Stomach smooth muscle (tissue), 2 donors: ENCODE results near the gene SESN2.

Source experiments
- H3K27ac ChIP-seq: one replicate; pipeline ENCODE4 v1.7.0; 2013; ENCODE audit warnings: mild to moderate bottlenecking, low read length, inconsistent platforms
- H3K27me3 ChIP-seq, 2 donors: one replicate each; pipeline ENCODE4 v1.7.0; 2013; ENCODE audit warnings: low read length in 2 of 2; ENCODE audit not compliant: insufficient read depth in 2 of 2, control insufficient read depth in 1 of 2
- H3K36me3 ChIP-seq, 2 donors: one replicate each; pipeline ENCODE4 v1.7.0; 2013; ENCODE audit warnings: low read length in 2 of 2; ENCODE audit not compliant: control insufficient read depth in 2 of 2, insufficient read depth in 2 of 2
- H3K4me1 ChIP-seq: one replicate; pipeline ENCODE4 v1.7.0; 2013; ENCODE audit warnings: low read length; ENCODE audit not compliant: control insufficient read depth, insufficient read depth
- H3K4me3 ChIP-seq, 2 donors: one replicate each; pipeline ENCODE4 v1.7.0; 2013; ENCODE audit warnings: low read length in 2 of 2
- H3K9ac ChIP-seq, 2 donors: one replicate each; pipeline ENCODE4 v1.7.0; 2013; ENCODE audit warnings: low read length in 2 of 2, mild to moderate bottlenecking in 1 of 2
- H3K9me3 ChIP-seq, 2 donors: one replicate each; pipeline ENCODE4 v1.7.0; 2013; ENCODE audit warnings: low read length in 2 of 2; ENCODE audit not compliant: control insufficient read depth in 2 of 2
- donor health status: healthy.
- donor health status: Pancreatic carcinoma.

The SESN2 gene

DNA sequence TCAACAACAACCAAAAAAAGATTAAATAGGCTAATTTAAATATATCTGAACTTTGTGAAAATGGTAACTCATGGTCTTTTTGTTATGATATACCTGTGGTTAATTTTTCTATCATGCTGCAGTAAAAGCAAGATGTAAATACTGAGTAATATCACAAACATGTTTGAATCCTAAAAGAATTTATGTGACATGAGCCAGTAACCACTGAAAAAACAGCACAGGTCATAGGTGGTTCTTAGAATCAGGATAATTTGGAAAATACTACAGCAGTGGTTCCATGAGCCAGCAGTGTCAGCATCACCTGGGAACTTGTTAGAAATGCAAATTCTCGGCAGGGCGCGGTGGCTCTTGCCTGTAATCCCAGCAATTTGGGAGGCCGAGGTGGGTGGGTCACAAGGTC is 19.3 kb upstream of the SESN2 start:
- no peak overlapping the region for H3K9ac ChIP-seq
- H3K4me1 ChIP-seq = peaks cover 13% of the 10 kb centered on the region
- H3K4me3 ChIP-seq = no peak overlapping the region
- H3K27me3 ChIP-seq = no peaks in the 10 kb centered on the region
- H3K36me3 ChIP-seq = peaks cover 4 to 6% of the 10 kb centered on the region in 2 donors
- no peak overlapping the region for H3K27ac ChIP-seq
- H3K9me3 ChIP-seq = no peaks in the 10 kb centered on the region

DNA sequence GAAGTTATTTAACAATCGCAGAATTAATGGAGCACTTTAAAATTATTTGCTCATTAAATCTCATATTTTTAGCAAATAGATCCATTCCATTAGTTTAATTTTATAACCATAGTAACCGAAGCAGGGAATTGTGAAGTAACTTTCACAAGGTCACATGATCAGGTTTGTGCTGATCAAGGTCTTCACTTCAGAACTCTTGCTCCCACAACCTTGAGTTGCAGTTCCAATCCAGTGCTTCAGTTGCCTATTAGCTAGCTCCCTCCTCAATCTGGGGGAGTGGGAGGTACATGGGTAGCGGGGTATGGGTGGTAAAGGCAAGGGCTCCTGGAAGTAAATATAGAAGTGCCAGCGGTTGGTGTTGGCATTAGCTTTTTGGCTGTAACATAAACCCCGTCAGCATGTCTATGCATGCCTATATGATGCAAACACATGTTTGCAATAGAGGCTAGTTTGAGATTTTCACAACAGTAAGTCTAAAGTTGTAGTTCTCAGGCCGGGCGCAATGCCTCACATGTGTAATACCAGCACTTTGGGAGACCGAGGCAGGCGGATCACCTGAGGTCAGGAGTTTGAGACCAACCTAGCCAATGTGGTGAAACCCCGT is 17.6 kb upstream of the SESN2 start:
- Histone ChIP-seq H3K27ac (no peak overlapping the region), H3K4me3 (no peak overlapping the region)

DNA sequence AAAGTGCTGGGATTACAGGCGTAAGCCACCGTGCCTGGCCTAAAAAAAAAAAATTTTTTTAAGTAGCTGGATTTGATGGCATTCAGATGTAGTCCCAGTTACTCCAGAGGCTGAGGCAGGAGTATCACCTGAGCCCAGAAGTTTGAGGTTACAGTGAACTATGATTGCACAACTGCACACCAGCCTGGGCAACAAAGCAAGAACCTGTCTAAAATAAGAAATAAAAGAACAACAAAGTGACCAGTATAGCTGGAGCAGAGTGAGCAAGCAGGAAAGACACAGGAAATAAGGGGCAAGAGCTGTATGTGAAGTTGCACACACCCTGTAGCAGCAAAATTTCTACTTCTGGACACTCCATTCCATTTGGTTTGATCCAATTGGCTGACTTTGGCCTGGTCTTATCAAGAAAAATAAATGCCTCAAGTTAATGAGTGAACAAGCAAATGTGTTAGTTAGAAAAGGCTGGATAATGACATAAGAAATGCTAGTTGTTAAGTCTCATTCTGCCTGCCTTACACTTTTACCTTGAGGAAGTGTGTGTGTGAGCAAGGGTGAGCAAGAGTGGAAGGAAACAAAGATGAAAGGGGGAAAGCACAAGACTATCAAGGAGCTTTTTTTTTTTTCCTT is 15.5 kb upstream of the SESN2 start:
- H3K4me3 ChIP-seq = no peak overlapping the region
- no peak overlapping the region for H3K27ac ChIP-seq
- H3K36me3 ChIP-seq = no peaks in the 10 kb centered on the region
- no peaks in the 10 kb centered on the region for H3K9me3 ChIP-seq
- H3K27me3 ChIP-seq = no peaks in the 10 kb centered on the region
- peaks cover 13% of the 10 kb centered on the region for H3K4me1 ChIP-seq
- no peak overlapping the region for H3K9ac ChIP-seq

More for the DNA sequence above, 17.6 kb upstream of the SESN2 start:
- Histone ChIP-seq H3K9ac (peak overlapping the region in 1 of 2 donors; percentile 13), H3K9me3 (no peaks in the 10 kb centered on the region), H3K36me3 (peaks cover 4 to 6% of the 10 kb centered on the region in 2 donors), H3K4me1 (peaks cover 10% of the 10 kb centered on the region), H3K27me3 (no peaks in the 10 kb centered on the region)

DNA sequence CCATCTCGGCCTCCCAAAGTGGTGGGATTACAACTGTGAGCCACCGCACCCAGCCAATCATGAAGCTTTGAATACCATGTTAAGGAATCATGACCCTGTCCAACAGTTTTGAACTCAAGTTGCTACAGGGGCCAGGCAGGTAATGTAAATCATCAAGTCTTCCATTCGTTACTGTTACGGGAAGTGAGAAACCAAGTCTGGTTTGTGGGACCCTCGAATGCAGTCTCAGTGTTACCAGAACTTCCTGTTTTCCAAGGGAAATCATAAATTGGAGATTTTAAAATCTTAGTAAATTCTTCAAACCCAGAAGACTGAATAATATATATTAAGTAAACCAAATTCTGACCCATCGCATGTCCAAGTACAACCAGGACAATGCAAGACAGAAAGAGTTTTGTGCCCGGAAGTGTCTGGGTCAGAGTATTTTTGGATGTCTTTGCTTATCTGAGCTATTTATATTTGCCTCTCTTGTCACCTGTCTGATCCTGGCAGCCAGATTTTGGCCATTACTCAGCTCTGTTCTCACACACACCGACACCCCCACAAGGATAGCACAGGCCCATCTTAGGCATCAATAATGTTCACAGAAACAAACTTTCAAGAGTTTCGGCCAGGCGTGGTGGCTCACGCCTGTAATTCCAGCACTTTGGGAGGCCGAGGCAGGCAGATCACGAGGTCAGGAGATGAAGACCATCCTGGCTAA is 14.6 kb upstream of the SESN2 start:
- Histone ChIP-seq H3K4me1 (peaks cover 21% of the 10 kb centered on the region), H3K9me3 (no peaks in the 10 kb centered on the region)

DNA sequence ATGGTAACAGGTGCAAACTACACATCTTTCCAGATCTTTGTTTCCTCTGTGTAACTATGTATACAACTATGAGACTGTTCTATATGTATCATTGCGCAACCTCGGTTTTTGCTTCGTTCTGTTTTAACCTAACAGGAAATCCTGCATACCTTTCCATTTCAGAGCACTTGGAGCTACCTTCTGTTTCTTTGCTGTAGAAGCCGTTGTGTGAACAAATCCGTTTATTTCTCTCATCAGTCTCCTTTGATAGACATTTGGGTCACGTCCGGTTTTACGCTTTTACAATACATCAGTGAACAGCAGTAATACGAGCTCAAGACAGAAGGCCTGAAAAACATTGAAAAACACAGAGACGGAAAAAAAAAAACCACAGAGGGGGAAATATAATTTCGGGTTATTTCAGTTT is 12.9 kb upstream of the SESN2 start:
- Histone ChIP-seq H3K27me3 (no peaks in the 10 kb centered on the region), H3K27ac (peak overlapping the region; percentile 88), H3K4me1 (peaks cover 21% of the 10 kb centered on the region), H3K9me3 (no peaks in the 10 kb centered on the region), H3K9ac (peak overlapping the region in 1 of 2 donors; percentile 67), H3K4me3 (peak overlapping the region; percentile 68 to 71), H3K36me3 (no peaks in the 10 kb centered on the region)

More for the DNA sequence above, 14.6 kb upstream of the SESN2 start:
- no peaks in the 10 kb centered on the region for H3K27me3 ChIP-seq
- H3K4me3 ChIP-seq = no peak overlapping the region
- no peak overlapping the region for H3K9ac ChIP-seq
- H3K36me3 ChIP-seq = no peaks in the 10 kb centered on the region
- H3K27ac ChIP-seq = no peak overlapping the region

DNA sequence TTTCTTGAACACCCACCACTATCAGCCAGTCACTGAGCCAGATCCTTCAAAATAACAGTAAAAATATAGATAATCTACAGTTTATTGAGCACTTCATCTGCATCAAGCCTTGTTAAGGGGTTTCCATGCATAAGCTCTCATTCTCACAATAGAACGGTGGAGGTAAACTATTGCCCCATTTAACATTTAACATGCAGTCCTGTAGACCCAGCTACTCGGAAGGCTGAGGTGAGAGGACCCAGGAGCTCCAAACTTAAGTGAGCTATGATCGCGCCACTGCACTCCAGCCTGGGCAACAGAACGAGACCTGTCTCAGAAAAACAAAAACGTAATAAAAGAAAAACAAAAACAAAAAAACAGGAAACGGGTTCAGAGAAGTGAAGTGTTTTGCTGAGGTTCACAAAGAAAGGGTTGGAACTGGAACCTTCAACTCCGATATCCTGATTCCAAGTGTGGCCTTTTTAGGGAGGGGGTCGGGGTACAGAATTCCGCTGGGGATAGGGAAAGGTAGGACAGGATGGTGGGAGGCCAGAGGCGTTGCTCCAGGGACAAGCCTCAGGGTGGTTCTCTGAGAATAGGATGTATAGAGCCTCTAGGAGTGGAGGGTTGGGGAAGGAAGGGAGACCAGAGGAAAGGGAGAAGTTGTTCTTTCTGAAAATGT is 11.6 kb upstream of the SESN2 start:
- Histone ChIP-seq H3K27me3 (no peaks in the 10 kb centered on the region), H3K4me1 (peaks cover 21% of the 10 kb centered on the region), H3K27ac (peak overlapping the region; percentile 88), H3K36me3 (no peaks in the 10 kb centered on the region), H3K9ac (peak overlapping the region; percentile 69), H3K9me3 (no peaks in the 10 kb centered on the region), H3K4me3 (peak overlapping the region; percentile 52 to 71)

DNA sequence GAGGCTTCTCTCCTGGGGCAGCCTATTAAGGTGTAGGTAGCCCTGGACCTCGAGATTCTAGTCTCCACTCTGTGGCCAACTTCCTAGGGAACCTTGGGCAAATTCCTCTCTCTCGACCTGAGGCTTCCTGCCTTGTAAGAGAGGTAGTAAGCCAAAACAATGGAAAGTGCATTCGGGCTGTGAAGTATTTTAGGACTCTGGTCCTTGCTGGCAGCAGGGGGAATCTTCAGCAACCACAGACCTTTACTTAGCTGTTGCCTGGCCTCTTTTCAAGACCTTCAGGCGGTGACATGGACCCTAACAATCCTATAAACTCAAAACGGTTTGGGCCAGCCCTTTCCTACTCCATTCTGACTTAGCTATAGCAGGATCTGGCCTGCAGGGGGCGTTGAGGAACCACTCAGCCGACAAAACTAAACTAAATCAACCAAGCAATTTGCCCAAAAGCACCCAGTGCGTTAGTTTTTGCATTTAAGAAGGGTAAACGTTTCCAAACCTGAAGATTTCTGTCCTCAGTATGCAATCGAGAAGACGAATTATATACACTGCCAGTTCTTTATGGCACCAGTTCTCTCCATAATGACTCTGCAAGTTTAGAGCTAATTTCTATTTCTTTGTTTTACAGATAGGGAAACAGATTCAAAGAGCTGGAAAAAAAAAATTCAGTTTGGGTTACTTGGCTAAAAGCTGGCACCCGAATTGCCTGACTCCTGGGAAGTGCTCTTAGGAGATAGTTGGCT is 10.9 kb upstream of the SESN2 start:
- H3K4me3 ChIP-seq = peak overlapping the region; percentile 27 to 61
- peak overlapping the region; percentile 62 to 63 for H3K9ac ChIP-seq

DNA sequence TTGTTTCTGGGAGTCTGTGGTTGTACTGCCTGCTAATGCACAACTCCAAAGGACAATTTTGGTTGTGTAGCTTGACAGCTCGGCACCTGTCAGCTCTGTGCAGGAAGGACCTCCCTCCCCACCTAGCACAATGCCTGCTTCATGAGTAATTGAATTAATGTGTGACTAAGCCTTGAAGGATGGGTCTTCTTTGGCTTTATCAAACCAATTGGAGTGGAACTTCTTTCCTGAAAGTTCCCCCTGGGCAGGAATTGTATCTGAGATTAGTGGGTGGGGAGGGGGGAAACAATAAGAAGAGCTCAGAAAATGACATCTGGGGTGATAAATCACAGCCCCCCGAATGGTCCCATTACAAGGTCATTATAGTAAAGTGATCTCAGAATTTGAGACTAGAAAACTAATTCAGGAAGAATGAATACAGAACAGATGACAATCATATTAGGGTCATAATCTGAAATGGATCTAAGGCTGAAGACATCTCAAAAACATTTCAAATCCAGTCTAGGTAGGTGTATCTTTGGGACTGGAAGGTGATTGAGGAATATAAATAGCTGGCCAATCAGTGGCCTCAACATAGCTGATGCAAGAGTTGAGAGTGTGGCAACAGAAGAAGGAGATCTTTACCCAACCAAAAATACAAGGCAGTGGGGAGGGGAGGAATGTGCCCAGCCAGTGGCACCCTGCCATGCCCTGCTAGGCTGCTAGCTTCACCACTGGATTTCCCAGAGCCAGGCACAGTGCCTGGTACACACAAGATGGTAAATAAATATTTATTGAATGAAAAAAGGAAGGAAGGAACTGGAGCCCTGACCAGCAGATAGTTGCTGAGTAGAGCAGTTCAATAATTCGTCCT is 10.1 kb upstream of the SESN2 start:
- H3K27me3 ChIP-seq = no peaks in the 10 kb centered on the region
- H3K27ac ChIP-seq = peak overlapping the region; percentile 88
- no peaks in the 10 kb centered on the region for H3K9me3 ChIP-seq
- peak overlapping the region; percentile 27 to 61 for H3K4me3 ChIP-seq
- H3K4me1 ChIP-seq = peaks cover 21% of the 10 kb centered on the region
- H3K36me3 ChIP-seq = no peaks in the 10 kb centered on the region
- H3K9ac ChIP-seq = peak overlapping the region; percentile 47 to 63

More for the DNA sequence above, 10.9 kb upstream of the SESN2 start:
- no peaks in the 10 kb centered on the region for H3K27me3 ChIP-seq
- no peaks in the 10 kb centered on the region for H3K36me3 ChIP-seq
- no peaks in the 10 kb centered on the region for H3K9me3 ChIP-seq
- peak overlapping the region; percentile 88 for H3K27ac ChIP-seq
- H3K4me1 ChIP-seq = peaks cover 21% of the 10 kb centered on the region

DNA sequence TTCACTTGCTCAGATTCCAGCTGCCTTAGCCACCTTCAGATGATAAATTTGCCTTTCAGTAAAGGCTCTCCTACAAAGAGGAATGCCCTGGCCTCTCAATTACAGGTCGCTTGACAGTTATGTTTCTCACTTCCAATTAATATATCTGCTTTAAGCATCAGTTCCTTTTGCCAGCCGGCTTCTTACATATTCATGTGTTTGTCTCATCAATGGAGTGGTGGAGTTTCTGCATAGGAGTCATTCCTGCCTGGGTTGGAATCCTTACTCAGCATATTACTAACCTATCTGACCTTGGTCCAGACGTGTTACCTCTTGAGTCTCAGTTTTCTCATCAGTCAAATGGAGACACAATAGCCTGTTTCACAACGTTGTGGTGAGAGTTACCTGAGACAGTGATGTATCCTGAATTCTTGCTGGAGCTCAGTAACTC is 9.4 kb upstream of the SESN2 start:
- Histone ChIP-seq H3K27me3 (no peaks in the 10 kb centered on the region), H3K27ac (no peak overlapping the region), H3K9me3 (no peaks in the 10 kb centered on the region), H3K9ac (no peak overlapping the region), H3K4me3 (no peak overlapping the region), H3K4me1 (peaks cover 21% of the 10 kb centered on the region), H3K36me3 (no peaks in the 10 kb centered on the region)
